GM12801 (cell line): Measurements from ENCODE around the gene ZFP82.

ENCODE experiments used
- TF ChIP-seq, protein P1 (sequence below): IDR thresholded peaks from one replicate; pipeline ENCODE4 v1.5.1; 2011; ENCODE audit warnings: control low read depth; ENCODE audit not compliant: insufficient read length; ENCODE audit errors: extremely low read depth

The ZFP82 gene

DNA sequence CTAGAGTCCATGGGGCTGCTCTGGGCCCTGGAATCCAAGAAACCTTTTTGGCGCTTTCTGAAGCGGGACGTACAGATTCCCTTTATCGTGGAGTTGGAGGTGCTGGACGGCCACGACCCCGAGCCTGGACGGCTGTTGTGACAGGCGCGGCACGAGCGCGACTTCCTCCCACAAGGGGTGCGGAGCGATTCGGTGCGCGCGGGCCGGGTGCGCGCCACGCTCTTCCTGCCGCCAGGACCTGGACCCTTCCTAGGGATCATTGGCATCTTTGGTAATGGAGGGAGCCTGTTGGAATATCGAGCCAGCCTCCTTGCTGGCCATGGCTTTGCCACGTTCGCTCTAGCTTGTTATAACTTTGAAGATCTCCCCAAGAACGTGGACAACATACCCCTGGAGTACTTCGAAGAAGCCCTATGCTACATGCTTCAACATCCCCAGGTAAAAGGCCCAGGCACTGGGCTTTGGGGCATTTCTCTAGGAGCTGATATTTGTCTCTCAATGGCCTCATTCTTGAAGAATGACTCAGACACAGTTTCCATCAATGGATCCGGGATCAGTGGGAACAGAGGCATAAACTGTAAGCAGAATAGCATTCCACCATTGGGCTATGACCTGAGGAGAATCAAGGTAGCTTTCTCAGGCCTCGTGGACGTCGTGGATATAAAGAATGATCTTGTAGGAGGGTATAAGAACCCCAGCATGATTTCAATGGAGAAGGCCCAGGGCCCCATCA is 3.5 kb upstream of the ZFP82 start:
- TF ChIP-seq, protein P1, sequence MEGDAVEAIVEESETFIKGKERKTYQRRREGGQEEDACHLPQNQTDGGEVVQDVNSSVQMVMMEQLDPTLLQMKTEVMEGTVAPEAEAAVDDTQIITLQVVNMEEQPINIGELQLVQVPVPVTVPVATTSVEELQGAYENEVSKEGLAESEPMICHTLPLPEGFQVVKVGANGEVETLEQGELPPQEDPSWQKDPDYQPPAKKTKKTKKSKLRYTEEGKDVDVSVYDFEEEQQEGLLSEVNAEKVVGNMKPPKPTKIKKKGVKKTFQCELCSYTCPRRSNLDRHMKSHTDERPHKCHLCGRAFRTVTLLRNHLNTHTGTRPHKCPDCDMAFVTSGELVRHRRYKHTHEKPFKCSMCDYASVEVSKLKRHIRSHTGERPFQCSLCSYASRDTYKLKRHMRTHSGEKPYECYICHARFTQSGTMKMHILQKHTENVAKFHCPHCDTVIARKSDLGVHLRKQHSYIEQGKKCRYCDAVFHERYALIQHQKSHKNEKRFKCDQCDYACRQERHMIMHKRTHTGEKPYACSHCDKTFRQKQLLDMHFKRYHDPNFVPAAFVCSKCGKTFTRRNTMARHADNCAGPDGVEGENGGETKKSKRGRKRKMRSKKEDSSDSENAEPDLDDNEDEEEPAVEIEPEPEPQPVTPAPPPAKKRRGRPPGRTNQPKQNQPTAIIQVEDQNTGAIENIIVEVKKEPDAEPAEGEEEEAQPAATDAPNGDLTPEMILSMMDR: no peak

- TF ChIP-seq, protein P1: no peak
Observed at GRCh38 chr19:36420961-36421748, 2.7 kb upstream of the ZFP82 start.

DNA sequence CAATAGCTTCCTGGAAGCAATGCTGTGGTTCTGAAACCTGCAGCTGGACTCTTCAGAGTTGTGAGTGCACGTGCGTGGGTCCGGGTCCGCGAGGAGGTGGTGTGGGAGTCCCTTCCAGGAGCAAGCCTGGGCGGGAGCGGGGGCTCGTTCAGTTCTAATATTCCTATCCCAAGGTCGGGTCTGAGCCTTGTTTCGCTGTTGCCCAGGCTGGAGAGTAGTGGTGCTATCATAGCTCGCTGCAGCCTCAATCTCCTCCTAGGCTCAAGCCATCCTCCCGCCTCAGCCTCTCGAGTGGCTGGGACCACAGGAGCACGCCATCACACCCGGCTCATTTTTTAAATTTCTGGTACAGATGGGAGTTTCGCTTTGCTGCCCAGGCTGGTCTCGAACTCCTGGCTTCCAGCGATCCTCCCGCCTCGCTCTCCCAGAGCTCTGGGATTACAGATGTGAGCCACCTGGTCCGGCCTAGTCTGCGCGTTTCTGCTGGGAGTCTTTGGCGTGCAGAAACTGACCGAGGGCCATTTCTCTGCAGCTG is 625 bp downstream of the ZFP82 start:
- TF ChIP-seq, protein P1: no peak

- TF ChIP-seq, protein P1: no peak
Observed at GRCh38 chr19:36409841-36410240, 8.6 kb downstream of the ZFP82 start.

DNA sequence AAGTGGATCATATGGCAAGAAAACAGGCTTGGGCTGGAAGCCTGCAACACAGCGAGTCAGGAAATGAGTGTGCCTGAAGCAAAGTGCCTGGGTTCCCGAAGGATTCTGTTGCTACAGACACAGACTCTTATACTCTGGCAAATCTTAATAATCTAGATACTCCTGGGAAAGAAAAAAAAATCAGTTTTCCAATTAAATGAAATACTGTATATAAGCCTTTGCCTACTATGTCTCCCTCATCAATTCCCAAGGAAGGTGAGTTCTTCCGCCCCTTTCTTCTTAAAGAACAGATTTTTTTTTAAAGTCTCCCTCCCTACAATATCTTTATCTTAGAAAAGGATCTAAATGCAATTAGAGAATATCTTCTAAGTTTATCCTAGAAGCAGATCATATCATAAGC is 10.3 kb downstream of the ZFP82 start:
- TF ChIP-seq, protein P1: no peak

DNA sequence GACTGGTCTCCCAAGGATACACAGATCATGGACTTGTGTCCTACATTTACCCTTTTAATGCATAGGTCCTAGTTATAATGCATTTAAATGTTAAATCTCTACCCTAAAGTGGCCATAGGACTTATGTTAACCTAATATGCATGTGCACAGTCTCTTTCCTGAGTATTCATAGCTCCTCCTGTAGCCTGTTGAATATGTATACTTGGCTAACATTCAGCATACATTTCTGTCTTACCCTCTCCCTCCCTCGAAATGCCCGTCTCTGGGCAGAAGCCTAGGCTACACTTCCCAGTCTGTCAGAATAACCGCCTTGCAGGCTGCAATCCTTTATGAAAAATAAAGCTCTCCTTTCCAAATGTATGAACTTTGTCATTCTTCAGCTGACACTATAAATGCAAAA is 13.9 kb downstream of the ZFP82 start:
- TF ChIP-seq, protein P1: no peak

DNA sequence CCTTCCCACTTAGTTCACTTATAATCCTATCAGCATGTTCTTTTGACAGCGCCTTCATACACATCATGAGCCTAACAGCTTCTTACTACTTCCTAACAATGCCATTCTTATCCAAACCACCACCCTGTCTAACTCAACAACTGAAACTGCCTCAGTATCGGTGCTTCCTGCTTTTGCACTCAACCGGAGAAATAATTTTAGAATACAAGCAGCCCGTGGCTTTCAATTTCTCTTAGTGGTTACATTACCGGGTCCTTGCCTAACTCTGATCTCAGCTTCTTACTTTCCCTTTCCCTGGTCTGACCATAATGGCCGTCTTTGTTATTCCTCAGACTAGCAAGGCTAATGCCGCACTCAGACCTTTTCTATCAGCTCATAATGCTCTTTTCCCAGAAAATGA is 17.0 kb downstream of the ZFP82 start:
- TF ChIP-seq, protein P1: no peak
